Mucosa of gallbladder (tissue), 1 donor: ENCODE results near the gene UNK. TPM values are rescaled to one million over a fixed set of nuclear protein-coding genes. Genes with fewer than 3 reads are reported as not detected.
A peak's percentile ranks its signal among the peaks of the same experiment; 100 is the strongest.

Experiments used
- DNase-seq: peaks from one replicate; pipeline ENCODE4 v3.0.0-alpha.2; 2020; ENCODE audit warnings: low spot score
- total RNA-seq: library from RNA; stranded (reverse); gene quantifications from one replicate; pipeline ENCODE4 v1.2.1, GENCODE V29; 2021
- donor health status: DM: no; HTN: no; CAD: no.

The UNK gene
- total RNA-seq: 26.6 TPM

- DNase-seq: peak; percentile 99
Measured at GRCh38 chr17:75784473-75785015, at the start of gene UNK. Gene UNK (plus strand): TSS chr17:75784806. CDS start chr17:75784881, 75 bp downstream.

- DNase-seq: no peak
Measured at GRCh38 chr17:75736173-75736835, 48.3 kb upstream of the UNK start.

GRCh38 chr17:75737133-75737962 is 47.3 kb upstream of the UNK start:
- DNase-seq: no peak

- no peak for DNase-seq
Measured at GRCh38 chr17:75738218-75738802, 46.3 kb upstream of the UNK start.

GRCh38 chr17:75739174-75739573 is 45.4 kb upstream of the UNK start:
- no peak for DNase-seq

- DNase-seq: no peak
Measured at GRCh38 chr17:75739801-75740200, 44.8 kb upstream of the UNK start.

- no peak for DNase-seq
Measured at GRCh38 chr17:75740215-75740614, 44.4 kb upstream of the UNK start.

GRCh38 chr17:75740631-75741077 is 44.0 kb upstream of the UNK start:
- DNase-seq: no peak

GRCh38 chr17:75742337-75742736 is 42.3 kb upstream of the UNK start:
- DNase-seq: no peak

GRCh38 chr17:75743625-75744206 is 40.9 kb upstream of the UNK start:
- no peak for DNase-seq

- DNase-seq: no peak
Measured at GRCh38 chr17:75748706-75749105, 35.9 kb upstream of the UNK start.

- peak; percentile 85 for DNase-seq
Measured at GRCh38 chr17:75749545-75750389, 34.8 kb upstream of the UNK start.

- DNase-seq: no peak
Measured at GRCh38 chr17:75750661-75751423, 33.8 kb upstream of the UNK start.

GRCh38 chr17:75751676-75752404 is 32.8 kb upstream of the UNK start:
- DNase-seq: no peak

GRCh38 chr17:75752405-75752709 is 32.2 kb upstream of the UNK start:
- DNase-seq: no peak

- no peak for DNase-seq
Measured at GRCh38 chr17:75752802-75753513, 31.6 kb upstream of the UNK start.

GRCh38 chr17:75753514-75754377 is 30.9 kb upstream of the UNK start:
- peak; percentile 54 for DNase-seq
